NCI-H187 treated with DMSO at 0.1 percent for 48 hours (cell line): ENCODE measurements around the gene TSPAN13.

ENCODE experiments used
- DNase-seq: peaks from one replicate; lab custom pipeline; 2025; lab: John Stamatoyannopoulos, UW

TSPAN13 gene

GRCh38 chr7:16774986-16775385 lies 21.4 kb downstream of the TSPAN13 start:
- no peak for DNase-seq

- no peak for DNase-seq
These were observed 22.5 kb downstream of the TSPAN13 start for GRCh38 chr7:16776053-16776452.

- no peak for DNase-seq
These were observed 24.9 kb downstream of the TSPAN13 start for GRCh38 chr7:16778476-16778875.

GRCh38 chr7:16779051-16779450 lies 25.5 kb downstream of the TSPAN13 start:
- no peak for DNase-seq

- no peak for DNase-seq
These were observed 27.0 kb downstream of the TSPAN13 start for GRCh38 chr7:16780596-16780995.

GRCh38 chr7:16785321-16785720 lies 31.8 kb downstream of the TSPAN13 start:
- peak; percentile 21 for DNase-seq

- no peak for DNase-seq
These were observed 32.3 kb downstream of the TSPAN13 start for GRCh38 chr7:16785846-16786245.

- DNase-seq = no peak
These were observed 32.7 kb downstream of the TSPAN13 start for GRCh38 chr7:16786257-16786656.

GRCh38 chr7:16787127-16787526 lies 33.6 kb downstream of the TSPAN13 start:
- no peak for DNase-seq

- no peak for DNase-seq
These were observed 37.5 kb downstream of the TSPAN13 start for GRCh38 chr7:16791071-16791470.

GRCh38 chr7:16791905-16792698 lies 38.5 kb downstream of the TSPAN13 start:
- DNase-seq = no peak

- DNase-seq = no peak
These were observed 41.4 kb downstream of the TSPAN13 start for GRCh38 chr7:16794986-16795385.

- peak; percentile 93 for DNase-seq
These were observed 42.1 kb downstream of the TSPAN13 start for GRCh38 chr7:16795624-16796023.

- DNase-seq = peak; percentile 31
These were observed 47.6 kb downstream of the TSPAN13 start for GRCh38 chr7:16801111-16801542.

GRCh38 chr7:16801579-16801978 lies 48.0 kb downstream of the TSPAN13 start:
- no peak for DNase-seq

- DNase-seq = no peak
These were observed 49.6 kb downstream of the TSPAN13 start for GRCh38 chr7:16803125-16803524.

GRCh38 chr7:16803881-16804673 lies 50.5 kb downstream of the TSPAN13 start:
- no peak for DNase-seq

- no peak for DNase-seq
These were observed 51.3 kb downstream of the TSPAN13 start, which contains the start of gene AGR2 for GRCh38 chr7:16804674-16805439. AGR2 (minus strand) TSS chr7:16804999; CDS start chr7:16801796, 3,203 bp downstream.

- DNase-seq = no peak
These were observed 51.9 kb downstream of the TSPAN13 start for GRCh38 chr7:16805441-16805840.

- no peak for DNase-seq
These were observed 56.6 kb downstream of the TSPAN13 start for GRCh38 chr7:16810112-16810511.

GRCh38 chr7:16810573-16810972 lies 57.0 kb downstream of the TSPAN13 start:
- no peak for DNase-seq

- no peak for DNase-seq
These were observed 58.0 kb downstream of the TSPAN13 start for GRCh38 chr7:16811551-16811950.
